Measurements from ENCODE around the gene LPP. TPM values are rescaled to one million over a fixed set of nuclear protein-coding genes. Genes with fewer than 3 reads are reported as not detected.

The LPP gene
- total RNA-seq, 1 donor from 2014 or later, result 218 TPM

DNA sequence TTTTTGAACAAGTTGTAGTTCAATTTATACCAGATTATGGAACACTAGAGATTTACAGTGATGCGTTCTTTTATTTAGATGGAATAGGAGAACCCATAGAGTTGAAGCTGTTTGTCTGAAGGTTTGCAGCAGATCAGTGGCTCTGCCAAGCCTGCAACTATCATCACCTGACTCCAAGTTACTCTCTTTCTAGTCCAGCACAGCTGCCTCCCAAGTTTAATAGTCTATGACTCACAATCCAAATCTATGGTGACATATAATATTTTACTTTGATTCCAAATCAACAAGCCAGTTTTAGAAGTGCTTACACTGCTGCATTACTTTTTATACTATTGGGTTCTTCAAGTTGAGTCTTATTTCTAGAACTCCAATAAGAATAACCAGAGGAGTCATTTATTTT lies 400.4 kb downstream of the LPP start:
- Histone ChIP-seq H3K27me3 (ENCODE audit: control insufficient read depth, insufficient read depth, low read length) (no peaks in the 10 kb centered on the region), H3K4me3 (ENCODE audit: low read depth, low read length) (no peak overlapping the region), H3K36me3 (ENCODE audit: control insufficient read depth, insufficient read depth, low read length) (no peaks in the 10 kb centered on the region)
- DNase-seq (ENCODE audit: low read depth), result no peak
- TF ChIP-seq, protein P1, sequence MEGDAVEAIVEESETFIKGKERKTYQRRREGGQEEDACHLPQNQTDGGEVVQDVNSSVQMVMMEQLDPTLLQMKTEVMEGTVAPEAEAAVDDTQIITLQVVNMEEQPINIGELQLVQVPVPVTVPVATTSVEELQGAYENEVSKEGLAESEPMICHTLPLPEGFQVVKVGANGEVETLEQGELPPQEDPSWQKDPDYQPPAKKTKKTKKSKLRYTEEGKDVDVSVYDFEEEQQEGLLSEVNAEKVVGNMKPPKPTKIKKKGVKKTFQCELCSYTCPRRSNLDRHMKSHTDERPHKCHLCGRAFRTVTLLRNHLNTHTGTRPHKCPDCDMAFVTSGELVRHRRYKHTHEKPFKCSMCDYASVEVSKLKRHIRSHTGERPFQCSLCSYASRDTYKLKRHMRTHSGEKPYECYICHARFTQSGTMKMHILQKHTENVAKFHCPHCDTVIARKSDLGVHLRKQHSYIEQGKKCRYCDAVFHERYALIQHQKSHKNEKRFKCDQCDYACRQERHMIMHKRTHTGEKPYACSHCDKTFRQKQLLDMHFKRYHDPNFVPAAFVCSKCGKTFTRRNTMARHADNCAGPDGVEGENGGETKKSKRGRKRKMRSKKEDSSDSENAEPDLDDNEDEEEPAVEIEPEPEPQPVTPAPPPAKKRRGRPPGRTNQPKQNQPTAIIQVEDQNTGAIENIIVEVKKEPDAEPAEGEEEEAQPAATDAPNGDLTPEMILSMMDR (IDR thresholded peaks at IDR 0.05; ENCODE audit: insufficient read depth, low read length, poor library complexity, severe bottlenecking), result no peak

DNA sequence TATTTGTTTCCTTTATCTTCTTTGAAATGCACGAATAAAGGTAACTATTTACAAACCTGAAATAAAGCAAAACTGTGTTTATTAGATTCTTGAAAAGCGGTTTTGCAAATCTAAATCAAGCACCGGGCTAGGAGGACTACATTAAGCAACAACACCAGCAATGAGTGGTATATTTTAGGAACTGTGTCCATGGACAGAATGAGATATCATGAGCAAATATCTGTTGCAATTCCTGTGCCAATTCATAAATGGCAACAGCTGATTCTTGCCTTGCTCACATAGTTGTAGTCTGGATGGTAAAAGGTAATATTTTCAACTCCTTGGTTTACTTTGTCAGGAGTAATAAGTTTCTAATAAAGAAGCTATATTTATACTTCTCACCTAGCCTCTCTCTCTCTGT lies 403.3 kb downstream of the LPP start:
- H3K4me3 ChIP-seq (ENCODE audit: low read depth, low read length), result no peak overlapping the region
- DNase-seq (ENCODE audit: low read depth), result no peak
- no peaks in the 10 kb centered on the region for H3K36me3 ChIP-seq (ENCODE audit: control insufficient read depth, insufficient read depth, low read length)
- no peaks in the 10 kb centered on the region for H3K27me3 ChIP-seq (ENCODE audit: control insufficient read depth, insufficient read depth, low read length)
- TF ChIP-seq, protein P1 (IDR thresholded peaks at IDR 0.05; ENCODE audit: insufficient read depth, low read length, poor library complexity, severe bottlenecking), result no peak

DNA sequence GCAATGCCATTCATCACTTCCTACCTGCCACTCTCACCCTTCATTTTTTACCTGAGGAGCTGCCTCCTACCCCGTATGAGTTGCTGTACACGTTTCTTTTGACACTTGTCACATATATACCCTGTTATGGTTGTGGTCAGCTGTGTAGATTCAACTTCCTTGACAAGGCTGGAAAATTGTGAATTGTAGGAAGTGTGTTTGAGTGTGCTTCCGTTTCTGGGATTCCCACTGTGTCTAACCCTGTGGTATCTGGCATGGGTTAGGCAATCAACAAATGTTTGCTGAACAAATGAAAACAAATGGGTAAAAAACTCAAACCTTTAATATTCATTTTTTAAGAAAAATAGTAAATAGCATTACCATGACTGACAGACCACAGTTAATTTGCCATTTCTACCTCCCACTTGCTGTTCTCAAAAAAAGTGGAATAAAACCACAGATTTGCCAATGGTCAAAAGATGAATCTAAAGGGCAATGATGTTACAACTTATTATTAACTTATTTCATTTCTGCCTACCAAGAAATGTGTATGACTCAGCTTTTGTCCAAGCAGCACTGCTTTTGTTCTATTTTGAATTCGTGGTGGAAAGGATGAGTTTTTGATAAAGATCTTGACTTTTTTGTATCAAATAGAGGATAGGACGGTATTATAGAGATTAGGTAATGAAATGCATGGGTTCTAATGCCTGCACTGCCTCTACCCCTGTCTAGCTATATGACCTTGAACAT lies 404.6 kb downstream of the LPP start:
- Histone ChIP-seq H3K4me3 (ENCODE audit: low read depth, low read length) (no peak overlapping the region), H3K27me3 (ENCODE audit: control insufficient read depth, insufficient read depth, low read length) (no peaks in the 10 kb centered on the region), H3K36me3 (ENCODE audit: control insufficient read depth, insufficient read depth, low read length) (no peaks in the 10 kb centered on the region)
- no peak for DNase-seq (ENCODE audit: low read depth)
- TF ChIP-seq, protein P1 (IDR thresholded peaks at IDR 0.05; ENCODE audit: insufficient read depth, low read length, poor library complexity, severe bottlenecking), result no peak

DNA sequence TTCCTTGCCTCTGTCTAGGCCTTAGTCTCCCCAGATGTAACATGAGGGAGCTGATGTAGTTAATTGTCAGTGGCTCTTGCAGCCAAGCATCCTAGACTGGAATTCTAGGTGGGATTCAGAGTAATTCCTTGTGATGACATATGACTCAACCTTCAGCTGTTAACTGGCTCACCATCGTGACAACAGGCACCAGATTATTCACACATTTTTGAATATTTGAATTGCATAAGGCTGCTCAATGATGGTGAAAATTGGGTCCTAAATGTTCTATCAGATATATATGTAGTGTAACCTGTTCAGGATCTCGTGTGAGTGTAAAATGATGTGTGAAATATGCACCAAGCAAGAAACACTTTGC lies 405.1 kb downstream of the LPP start:
- DNase-seq (ENCODE audit: low read depth), result no peak
- TF ChIP-seq, protein P1 (IDR thresholded peaks at IDR 0.05; ENCODE audit: insufficient read depth, low read length, poor library complexity, severe bottlenecking), result no peak
- H3K36me3 ChIP-seq (ENCODE audit: control insufficient read depth, insufficient read depth, low read length), result no peaks in the 10 kb centered on the region
- no peaks in the 10 kb centered on the region for H3K27me3 ChIP-seq (ENCODE audit: control insufficient read depth, insufficient read depth, low read length)
- no peak overlapping the region for H3K4me3 ChIP-seq (ENCODE audit: low read depth, low read length)

DNA sequence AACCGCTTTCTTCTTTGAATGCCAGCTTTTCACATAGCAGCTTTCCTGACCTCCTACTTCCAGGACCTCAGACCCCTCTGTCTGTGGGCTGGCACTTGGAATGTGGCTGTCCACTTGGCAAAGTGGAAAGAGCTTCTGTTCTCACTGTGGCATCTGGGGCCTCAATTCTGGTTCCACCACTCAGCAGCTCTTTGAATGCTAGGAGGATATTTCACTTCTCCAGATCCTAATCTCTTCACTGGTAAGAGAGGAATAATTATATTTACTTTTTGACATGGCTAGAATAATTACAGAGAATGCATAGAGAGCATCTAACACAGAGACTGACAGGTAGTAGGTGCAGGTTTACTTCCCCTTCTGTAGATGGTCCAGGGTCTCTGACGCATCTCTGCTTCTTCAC lies 405.9 kb downstream of the LPP start:
- DNase-seq (ENCODE audit: low read depth), result no peak
- H3K36me3 ChIP-seq (ENCODE audit: control insufficient read depth, insufficient read depth, low read length), result no peaks in the 10 kb centered on the region
- TF ChIP-seq, protein P1 (IDR thresholded peaks at IDR 0.05; ENCODE audit: insufficient read depth, low read length, poor library complexity, severe bottlenecking), result no peak
- H3K4me3 ChIP-seq (ENCODE audit: low read depth, low read length), result no peak overlapping the region
- no peaks in the 10 kb centered on the region for H3K27me3 ChIP-seq (ENCODE audit: control insufficient read depth, insufficient read depth, low read length)

DNA sequence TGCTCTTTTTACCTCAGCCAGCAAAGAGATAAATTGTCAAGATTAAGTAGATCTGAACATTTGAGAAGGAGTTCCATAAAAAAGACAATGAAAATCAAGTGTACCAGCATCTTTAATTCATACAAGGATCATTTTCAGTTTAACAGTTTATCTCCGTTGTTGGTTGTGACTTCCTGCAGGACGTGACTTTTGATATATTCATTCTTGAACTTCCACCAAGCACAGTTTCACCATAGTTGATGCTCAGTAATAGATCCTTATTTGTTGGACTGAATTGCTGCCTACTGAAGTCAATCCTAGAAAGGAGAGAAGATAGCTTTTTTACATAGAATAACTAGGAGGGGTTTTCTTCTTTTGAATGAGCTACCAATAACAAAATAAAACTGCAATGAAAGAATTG lies 408.2 kb downstream of the LPP start:
- no peak for DNase-seq (ENCODE audit: low read depth)
- Histone ChIP-seq H3K27me3 (ENCODE audit: control insufficient read depth, insufficient read depth, low read length) (no peaks in the 10 kb centered on the region), H3K36me3 (ENCODE audit: control insufficient read depth, insufficient read depth, low read length) (no peaks in the 10 kb centered on the region), H3K4me3 (ENCODE audit: low read depth, low read length) (no peak overlapping the region)
- TF ChIP-seq, protein P1 (IDR thresholded peaks at IDR 0.05; ENCODE audit: insufficient read depth, low read length, poor library complexity, severe bottlenecking), result no peak

All from kidney epithelial cell (primary cell).